ENCODE results near the gene GBF1.

GBF1 gene

GRCh38 chr10:102322914-102323313 lies 77.6 kb downstream of the GBF1 start:
- H4K91ac ChIP-seq (ENCODE audit: low read depth, low read length, poor library complexity): no peak overlapping the region
- H3K4ac ChIP-seq (ENCODE audit: low read length): no peak overlapping the region

GRCh38 chr10:102324061-102324460 lies 78.7 kb downstream of the GBF1 start:
- Histone ChIP-seq H3K23ac (ENCODE audit: low read depth, low read length, poor library complexity) (no peak overlapping the region), H3K9ac (ENCODE audit: low read depth, low read length, poor library complexity) (no peak overlapping the region), H3K14ac (ENCODE audit: low read length) (no peak overlapping the region), H3K36me3 (replicated peaks in 1 of 2; ENCODE audit: control insufficient read depth in 2 of 2, insufficient read depth in 2 of 2, low read length in 2 of 2) (peaks cover 0 to 7% of the 10 kb centered on the region in 2 donors), H3K9me3 (replicated peaks in 1 of 2; ENCODE audit: control insufficient read depth in 2 of 2, insufficient read depth in 1 of 2, low read depth in 1 of 2, low read length in 2 of 2) (no peaks in the 10 kb centered on the region), H3K4me3 (ENCODE audit: low read length in 2 of 2) (no peak overlapping the region), H2BK120ac (ENCODE audit: low read depth, low read length) (no peak overlapping the region), H3K27me3 (ENCODE audit: control insufficient read depth in 3 of 3, insufficient read depth in 3 of 3, low read depth in 1 of 3, low read length in 3 of 3) (no peaks in the 10 kb centered on the region), H3K4me2 (ENCODE audit: insufficient read depth, low read length, poor library complexity, severe bottlenecking) (no peak overlapping the region), H3K79me1 (ENCODE audit: low read depth, low read length) (no peaks in the 10 kb centered on the region), H3K4me1 (ENCODE audit: control insufficient read depth in 2 of 2, insufficient read depth in 1 of 2, low read depth in 1 of 2, low read length in 2 of 2) (peaks cover 5 to 15% of the 10 kb centered on the region in 2 donors), H4K91ac (ENCODE audit: low read depth, low read length, poor library complexity) (no peak overlapping the region), H2BK15ac (ENCODE audit: low read length) (no peak overlapping the region), H3K27ac (replicated peaks; ENCODE audit: low read length) (no peak overlapping the region), H3K18ac (ENCODE audit: low read length) (no peak overlapping the region), H2AFZ (ENCODE audit: low read length) (no peak overlapping the region), H2BK5ac (ENCODE audit: low read length) (no peak overlapping the region), H3K4ac (ENCODE audit: low read length) (no peak overlapping the region), H2BK12ac (ENCODE audit: low read length) (no peak overlapping the region), H2AK5ac (ENCODE audit: low read depth, low read length) (no peak overlapping the region), H4K8ac (ENCODE audit: low read depth, low read length) (no peak overlapping the region)
- DNase-seq (ENCODE audit: low spot score): no peak
- WGBS, 2 donors (ENCODE audit: extremely low coverage in 2 of 2, insufficient read length in 2 of 2, insufficient replicate concordance in 1 of 2): no CpG with 5 or more reads among the region's 3 CpGs

More at GRCh38 chr10:102322914-102323313, 77.6 kb downstream of the GBF1 start:
- H3K79me1 ChIP-seq (ENCODE audit: low read depth, low read length): no peaks in the 10 kb centered on the region
- no peaks in the 10 kb centered on the region for H3K27me3 ChIP-seq (ENCODE audit: control insufficient read depth in 3 of 3, insufficient read depth in 3 of 3, low read depth in 1 of 3, low read length in 3 of 3)
- no peak overlapping the region for H3K14ac ChIP-seq (ENCODE audit: low read length)
- peaks cover 5 to 15% of the 10 kb centered on the region in 2 donors for H3K4me1 ChIP-seq (ENCODE audit: control insufficient read depth in 2 of 2, insufficient read depth in 1 of 2, low read depth in 1 of 2, low read length in 2 of 2)
- no peak overlapping the region for H2BK12ac ChIP-seq (ENCODE audit: low read length)
- peaks cover 0 to 7% of the 10 kb centered on the region in 2 donors for H3K36me3 ChIP-seq (replicated peaks in 1 of 2; ENCODE audit: control insufficient read depth in 2 of 2, insufficient read depth in 2 of 2, low read length in 2 of 2)
- WGBS, 2 donors (ENCODE audit: extremely low coverage in 2 of 2, insufficient read length in 2 of 2, insufficient replicate concordance in 1 of 2): no CpG with 5 or more reads among the region's 2 CpGs
- no peak overlapping the region for H2AFZ ChIP-seq (ENCODE audit: low read length)
- H3K18ac ChIP-seq (ENCODE audit: low read length): no peak overlapping the region
- no peak overlapping the region for H3K27ac ChIP-seq (replicated peaks; ENCODE audit: low read length)
- no peak overlapping the region for H3K23ac ChIP-seq (ENCODE audit: low read depth, low read length, poor library complexity)
- H2AK5ac ChIP-seq (ENCODE audit: low read depth, low read length): no peak overlapping the region
- DNase-seq (ENCODE audit: low spot score): no peak
- H3K9me3 ChIP-seq (replicated peaks in 1 of 2; ENCODE audit: control insufficient read depth in 2 of 2, insufficient read depth in 1 of 2, low read depth in 1 of 2, low read length in 2 of 2): no peaks in the 10 kb centered on the region
- H3K4me2 ChIP-seq (ENCODE audit: insufficient read depth, low read length, poor library complexity, severe bottlenecking): no peak overlapping the region
- H2BK5ac ChIP-seq (ENCODE audit: low read length): no peak overlapping the region
- no peak overlapping the region for H3K9ac ChIP-seq (ENCODE audit: low read depth, low read length, poor library complexity)
- H4K8ac ChIP-seq (ENCODE audit: low read depth, low read length): no peak overlapping the region
- no peak overlapping the region for H2BK120ac ChIP-seq (ENCODE audit: low read depth, low read length)
- no peak overlapping the region for H3K4me3 ChIP-seq (ENCODE audit: low read length in 2 of 2)
- no peak overlapping the region for H2BK15ac ChIP-seq (ENCODE audit: low read length)

GRCh38 chr10:102326031-102326430 lies 80.7 kb downstream of the GBF1 start:
- Histone ChIP-seq H3K4me1 (ENCODE audit: control insufficient read depth in 2 of 2, insufficient read depth in 1 of 2, low read depth in 1 of 2, low read length in 2 of 2) (peaks cover 5 to 15% of the 10 kb centered on the region in 2 donors), H2AK5ac (ENCODE audit: low read depth, low read length) (no peak overlapping the region)

GRCh38 chr10:102327002-102327401 lies 81.7 kb downstream of the GBF1 start:
- Histone ChIP-seq H3K4me2 (ENCODE audit: insufficient read depth, low read length, poor library complexity, severe bottlenecking) (no peak overlapping the region), H3K9ac (ENCODE audit: low read depth, low read length, poor library complexity) (no peak overlapping the region), H3K14ac (ENCODE audit: low read length) (no peak overlapping the region), H3K18ac (ENCODE audit: low read length) (no peak overlapping the region), H2BK120ac (ENCODE audit: low read depth, low read length) (no peak overlapping the region), H3K4me1 (ENCODE audit: control insufficient read depth in 2 of 2, insufficient read depth in 1 of 2, low read depth in 1 of 2, low read length in 2 of 2) (peaks cover 5 to 15% of the 10 kb centered on the region in 2 donors), H3K79me1 (ENCODE audit: low read depth, low read length) (no peaks in the 10 kb centered on the region), H3K27ac (replicated peaks; ENCODE audit: low read length) (no peak overlapping the region), H4K8ac (ENCODE audit: low read depth, low read length) (no peak overlapping the region), H2AFZ (ENCODE audit: low read length) (no peak overlapping the region), H3K4ac (ENCODE audit: low read length) (no peak overlapping the region), H3K36me3 (replicated peaks in 1 of 2; ENCODE audit: control insufficient read depth in 2 of 2, insufficient read depth in 2 of 2, low read length in 2 of 2) (peaks cover 0 to 2% of the 10 kb centered on the region in 2 donors), H3K27me3 (ENCODE audit: control insufficient read depth in 3 of 3, insufficient read depth in 3 of 3, low read depth in 1 of 3, low read length in 3 of 3) (no peaks in the 10 kb centered on the region), H4K91ac (ENCODE audit: low read depth, low read length, poor library complexity) (no peak overlapping the region), H3K23ac (ENCODE audit: low read depth, low read length, poor library complexity) (no peak overlapping the region), H3K9me3 (replicated peaks in 1 of 2; ENCODE audit: control insufficient read depth in 2 of 2, insufficient read depth in 1 of 2, low read depth in 1 of 2, low read length in 2 of 2) (no peaks in the 10 kb centered on the region), H2AK5ac (ENCODE audit: low read depth, low read length) (no peak overlapping the region), H3K4me3 (ENCODE audit: low read length in 2 of 2) (no peak overlapping the region), H2BK15ac (ENCODE audit: low read length) (no peak overlapping the region), H2BK12ac (ENCODE audit: low read length) (no peak overlapping the region), H2BK5ac (ENCODE audit: low read length) (no peak overlapping the region)
- DNase-seq (ENCODE audit: low spot score): no peak
- no CpG with 5 or more reads among the region's 5 CpGs for WGBS, 2 donors (ENCODE audit: extremely low coverage in 2 of 2, insufficient read length in 2 of 2, insufficient replicate concordance in 1 of 2)

More at GRCh38 chr10:102326031-102326430, 80.7 kb downstream of the GBF1 start:
- no peaks in the 10 kb centered on the region for H3K27me3 ChIP-seq (ENCODE audit: control insufficient read depth in 3 of 3, insufficient read depth in 3 of 3, low read depth in 1 of 3, low read length in 3 of 3)
- H3K18ac ChIP-seq (ENCODE audit: low read length): no peak overlapping the region
- DNase-seq (ENCODE audit: low spot score): no peak
- H3K79me1 ChIP-seq (ENCODE audit: low read depth, low read length): no peaks in the 10 kb centered on the region
- H3K4ac ChIP-seq (ENCODE audit: low read length): no peak overlapping the region
- H3K14ac ChIP-seq (ENCODE audit: low read length): no peak overlapping the region
- H3K27ac ChIP-seq (replicated peaks; ENCODE audit: low read length): no peak overlapping the region
- no peak overlapping the region for H4K8ac ChIP-seq (ENCODE audit: low read depth, low read length)
- H3K9me3 ChIP-seq (replicated peaks in 1 of 2; ENCODE audit: control insufficient read depth in 2 of 2, insufficient read depth in 1 of 2, low read depth in 1 of 2, low read length in 2 of 2): no peaks in the 10 kb centered on the region
- no peak overlapping the region for H4K91ac ChIP-seq (ENCODE audit: low read depth, low read length, poor library complexity)
- no peak overlapping the region for H3K4me3 ChIP-seq (ENCODE audit: low read length in 2 of 2)
- H3K9ac ChIP-seq (ENCODE audit: low read depth, low read length, poor library complexity): no peak overlapping the region
- H3K23ac ChIP-seq (ENCODE audit: low read depth, low read length, poor library complexity): no peak overlapping the region
- H2BK120ac ChIP-seq (ENCODE audit: low read depth, low read length): no peak overlapping the region
- H2AFZ ChIP-seq (ENCODE audit: low read length): no peak overlapping the region
- no peak overlapping the region for H2BK12ac ChIP-seq (ENCODE audit: low read length)
- H3K36me3 ChIP-seq (replicated peaks in 1 of 2; ENCODE audit: control insufficient read depth in 2 of 2, insufficient read depth in 2 of 2, low read length in 2 of 2): peaks cover 0 to 7% of the 10 kb centered on the region in 2 donors
- no peak overlapping the region for H2BK15ac ChIP-seq (ENCODE audit: low read length)
- H3K4me2 ChIP-seq (ENCODE audit: insufficient read depth, low read length, poor library complexity, severe bottlenecking): no peak overlapping the region
- no CpG with 5 or more reads among the region's 4 CpGs for WGBS, 2 donors (ENCODE audit: extremely low coverage in 2 of 2, insufficient read length in 2 of 2, insufficient replicate concordance in 1 of 2)
- H2BK5ac ChIP-seq (ENCODE audit: low read length): no peak overlapping the region
